Naive thymus-derived CD8-positive, alpha-beta T cell (primary cell): ENCODE measurements around the gene YRDC. TPM values are rescaled to one million over a fixed set of nuclear protein-coding genes. Genes with fewer than 3 reads are reported as not detected.

Experiments used
- ATAC-seq, 2 donors: fragments of 150-1000 bp; cut with Tn5 transposase in 1 of 2; sonication (Bioruptor Pico), chemical (Tn5 transposase) in 1 of 2; 1 replicate in 1 of 2; 2 replicates in 1 of 2; pipeline ENCODE4 v1.10.0; 2021; ENCODE audit warnings: mild to moderate bottlenecking in 2 of 2, moderate library complexity in 2 of 2
- POLR2A ChIA-PET: fragments of 350-600 bp; sonication (Branson Sonifier 250); formaldehyde crosslinking; loops from one replicate; lab custom pipeline; 2021; ENCODE audit warnings: antibody characterized with exemption; lab: Charles Lee
- DNase-seq, 10 donors: peaks; one replicate each; pipeline versions ENCODE4 v3.0.0 to v3.0.0-alpha.2; 2020 to 2022
- H3K27ac Mint-ChIP-seq, 10 donors: one replicate each; pipeline ENCODE4 v1.8.0; 2020 to 2022; ENCODE audit warnings: mild to moderate bottlenecking in 10 of 10, mixed read lengths in 10 of 10, moderate library complexity in 4 of 10, inconsistent platforms in 1 of 10
- H3K27me3 Mint-ChIP-seq, 5 donors: one replicate each; pipeline ENCODE4 v1.8.0; 2021 to 2022; ENCODE audit warnings: mixed read lengths in 5 of 5
- H3K36me3 Mint-ChIP-seq, 3 donors: one replicate each; pipeline ENCODE4 v1.8.0; 2020 to 2022; ENCODE audit warnings: mixed read lengths in 3 of 3, mild to moderate bottlenecking in 2 of 3, inconsistent platforms in 1 of 3
- H3K4me1 Mint-ChIP-seq, 4 donors: one replicate each; pipeline ENCODE4 v1.8.0; 2021 to 2022; ENCODE audit warnings: mixed read lengths in 4 of 4
- H3K4me3 Mint-ChIP-seq, 10 donors: one replicate each; pipeline ENCODE4 v1.8.0; 2020 to 2022; ENCODE audit warnings: mild to moderate bottlenecking in 10 of 10, mixed read lengths in 10 of 10, moderate library complexity in 6 of 10, inconsistent platforms in 1 of 10
- H3K9me3 Mint-ChIP-seq, 9 donors: one replicate each; pipeline ENCODE4 v1.8.0; 2020 to 2022; ENCODE audit warnings: mixed read lengths in 9 of 9, mild to moderate bottlenecking in 3 of 9, inconsistent platforms in 1 of 9, moderate library complexity in 1 of 9
- polyA plus RNA-seq, 3 donors: library from polyadenylated mRNA; unstranded; fragments of 300-500 nt; fragmentation: Illumina TruSeq; gene quantifications; one replicate each; pipeline ENCODE4 v1.2.3, GENCODE V29; 2021
- total RNA-seq, 8 experiments: library from RNA in 2 of 8; stranded (reverse) in 2 of 8; gene quantifications; one replicate each; pipeline ENCODE4 v1.2.3 and lab custom pipeline; 2021 to 2026

YRDC gene
- total and polyA plus RNA-seq, 5 experiments from 2014 or later, result 14.8 to 34.3 (median 18.5) TPM

DNA sequence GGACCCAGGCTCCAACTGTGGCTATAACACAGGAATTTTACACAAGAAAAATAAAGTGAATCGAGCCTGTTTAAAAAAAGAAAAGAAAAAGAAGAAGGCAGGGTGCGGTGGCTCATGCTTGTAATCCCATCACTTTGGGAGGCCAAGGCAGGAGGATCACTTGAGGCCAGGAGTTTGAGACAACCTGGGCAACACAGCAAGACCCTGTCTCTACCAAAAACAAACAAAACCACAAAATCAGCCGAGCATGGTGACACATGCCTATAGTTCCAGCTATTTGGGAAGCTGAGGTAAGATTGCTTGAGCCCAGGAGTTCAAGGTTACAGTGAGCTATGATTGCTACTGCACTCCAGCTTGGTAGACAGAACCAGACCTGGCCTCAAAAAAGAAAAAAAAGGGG, 33.6 kb upstream of the YRDC start:
- DNase-seq (no peak), ATAC-seq (no peak)
- Mint-ChIP-seq H3K4me3 (no peak overlapping the region), H3K9me3 (no peaks in the 10 kb centered on the region), H3K27me3 (peaks cover 0 to 1% (median 0%) of the 10 kb centered on the region in 5 donors), H3K27ac (no peak overlapping the region), H3K4me1 (peaks cover 17 to 29% (median 27%) of the 10 kb centered on the region in 4 donors), H3K36me3 (peaks cover 0 to 69% (median 12%) of the 10 kb centered on the region in 3 donors)
- POLR2A ChIA-PET, result no interaction called here

GRCh38 chr1:37840711-37841110, 32.7 kb upstream of the YRDC start:
- Mint-ChIP-seq H3K36me3 (peaks cover 0 to 76% (median 12%) of the 10 kb centered on the region in 3 donors), H3K27me3 (peaks cover 0 to 1% (median 0%) of the 10 kb centered on the region in 5 donors), H3K4me3 (no peak overlapping the region), H3K4me1 (peaks cover 17 to 20% (median 20%) of the 10 kb centered on the region in 4 donors), H3K27ac (no peak overlapping the region), H3K9me3 (no peaks in the 10 kb centered on the region)
- POLR2A ChIA-PET, result no interaction called here
- ATAC-seq (no peak), DNase-seq (no peak)

DNA sequence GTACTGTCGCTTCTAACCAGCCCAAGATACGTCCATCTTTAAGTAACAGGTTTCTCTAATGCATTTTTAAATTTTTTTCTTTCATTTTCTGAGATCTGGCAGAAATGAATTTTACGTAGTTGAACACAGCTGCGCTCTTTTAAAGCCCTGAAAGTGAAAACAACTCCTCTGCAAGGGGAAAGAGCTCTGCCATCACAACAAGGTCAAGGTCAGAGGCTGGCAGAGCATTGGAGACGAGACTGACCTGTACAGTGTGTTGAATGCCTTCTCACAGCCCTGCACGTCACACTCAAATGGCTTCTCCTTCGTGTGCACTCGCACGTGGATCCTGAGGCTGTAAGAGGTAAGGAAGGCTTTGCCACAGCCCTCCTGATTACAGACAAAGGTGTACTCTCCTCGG, 31.7 kb upstream of the YRDC start:
- Mint-ChIP-seq H3K36me3 (peaks cover 3 to 76% (median 20%) of the 10 kb centered on the region in 3 donors), H3K4me1 (peaks cover 10 to 11% (median 11%) of the 10 kb centered on the region in 4 donors), H3K27ac (no peak overlapping the region), H3K27me3 (peaks cover 0 to 1% (median 0%) of the 10 kb centered on the region in 5 donors), H3K9me3 (no peaks in the 10 kb centered on the region), H3K4me3 (no peak overlapping the region)
- ATAC-seq (no peak), DNase-seq (no peak)
- POLR2A ChIA-PET, result no interaction called here

GRCh38 chr1:37836788-37837187, 28.8 kb upstream of the YRDC start:
- no peak overlapping the region for H3K27ac Mint-ChIP-seq
- DNase-seq (no peak), ATAC-seq (no peak)
- H3K27me3 Mint-ChIP-seq, result peaks cover 0 to 1% (median 0%) of the 10 kb centered on the region in 5 donors
- POLR2A ChIA-PET, result no interaction called here
- no peak overlapping the region for H3K4me3 Mint-ChIP-seq
- H3K4me1 Mint-ChIP-seq, result peaks cover 0 to 2% (median under 1%) of the 10 kb centered on the region in 4 donors
- peaks cover 8 to 81% (median 25%) of the 10 kb centered on the region in 3 donors for H3K36me3 Mint-ChIP-seq
- no peaks in the 10 kb centered on the region for H3K9me3 Mint-ChIP-seq

DNA sequence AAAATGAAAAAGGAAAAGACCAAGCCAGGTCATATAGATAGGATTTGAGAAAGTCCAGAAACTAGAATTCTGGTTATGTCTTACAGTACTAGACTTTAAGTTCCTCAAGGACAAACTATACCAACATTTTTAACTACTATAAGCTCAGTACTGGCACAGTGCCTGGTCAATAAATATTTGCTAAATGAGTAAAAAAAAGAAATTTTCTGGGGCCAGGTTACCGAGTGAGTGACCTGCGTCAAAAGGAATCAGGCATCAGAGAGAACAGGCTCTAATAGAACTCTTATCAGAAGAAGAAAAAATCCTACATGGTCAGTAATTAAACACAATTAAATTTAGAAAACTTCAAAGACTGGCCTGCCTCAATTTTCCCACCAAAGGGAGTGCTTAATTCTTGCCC, 23.8 kb upstream of the YRDC start:
- no peaks in the 10 kb centered on the region for H3K9me3 Mint-ChIP-seq
- peaks cover 0 to 3% (median 0%) of the 10 kb centered on the region in 4 donors for H3K4me1 Mint-ChIP-seq
- DNase-seq (no peak), ATAC-seq (no peak)
- H3K4me3 Mint-ChIP-seq, result no peak overlapping the region
- H3K27ac Mint-ChIP-seq, result no peak overlapping the region
- H3K36me3 Mint-ChIP-seq, result peaks cover 8 to 80% (median 13%) of the 10 kb centered on the region in 3 donors
- POLR2A ChIA-PET, result no interaction called here
- H3K27me3 Mint-ChIP-seq, result no peaks in the 10 kb centered on the region

DNA sequence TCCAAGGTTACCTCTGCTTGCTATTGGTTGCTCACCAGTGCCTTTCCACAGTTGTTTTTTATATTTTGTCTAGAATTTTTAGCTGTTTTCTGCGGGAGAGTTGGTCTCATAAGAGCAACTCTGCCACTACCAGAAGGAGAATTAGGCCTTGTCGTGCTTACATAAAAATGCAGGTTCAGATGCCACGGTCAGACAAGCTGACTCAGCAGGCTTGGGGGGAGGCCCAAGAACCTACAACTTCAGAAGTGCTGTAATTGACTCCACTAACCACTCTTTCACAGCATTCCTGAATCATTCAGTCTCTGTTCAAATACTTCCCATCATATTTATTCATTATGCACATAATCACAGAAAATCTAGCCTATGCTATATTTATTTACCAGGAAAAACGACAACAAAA, 23.1 kb upstream of the YRDC start:
- Mint-ChIP-seq H3K27ac (no peak overlapping the region), H3K4me3 (no peak overlapping the region), H3K36me3 (peaks cover 8 to 82% (median 13%) of the 10 kb centered on the region in 3 donors), H3K9me3 (no peaks in the 10 kb centered on the region), H3K27me3 (no peaks in the 10 kb centered on the region), H3K4me1 (peaks cover 0 to 3% (median 0%) of the 10 kb centered on the region in 4 donors)
- ATAC-seq (no peak), DNase-seq (no peak)
- POLR2A ChIA-PET, result no interaction called here

DNA sequence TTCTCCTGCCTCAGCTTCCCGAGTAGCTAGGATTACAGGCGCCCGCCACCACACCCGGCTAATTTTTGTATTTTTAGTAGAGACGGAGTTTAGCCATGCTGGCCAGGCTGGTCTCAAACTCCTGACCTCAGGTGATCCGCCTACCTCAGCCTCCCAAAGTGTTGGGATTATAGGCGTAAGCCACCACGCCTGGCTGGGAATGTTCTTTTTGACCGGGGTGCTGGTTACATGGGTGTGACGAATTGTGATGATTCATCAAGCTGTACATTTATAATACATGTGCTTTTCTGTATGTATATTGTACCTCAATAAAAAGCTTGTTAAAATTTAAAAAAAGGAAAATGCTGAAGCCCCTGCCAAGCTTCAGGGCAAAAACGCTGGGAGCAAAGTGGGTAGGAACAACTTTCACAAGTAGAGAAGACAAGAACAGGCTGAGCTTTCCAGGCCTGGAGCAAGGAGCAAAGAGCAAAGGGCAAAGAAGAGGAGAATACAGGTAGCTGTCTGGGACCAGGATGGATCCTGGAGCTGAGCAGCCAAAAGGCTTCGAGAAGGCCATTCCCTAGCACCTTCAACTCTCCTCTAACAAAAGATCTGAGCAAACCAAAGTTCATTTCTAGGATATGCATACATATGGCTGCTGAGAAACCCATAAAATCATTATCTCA, 20.5 kb upstream of the YRDC start:
- peaks cover 0 to 9% (median 3%) of the 10 kb centered on the region in 4 donors for H3K4me1 Mint-ChIP-seq
- ATAC-seq (no peak), DNase-seq (no peak)
- peaks cover 0 to 74% (median 3%) of the 10 kb centered on the region in 3 donors for H3K36me3 Mint-ChIP-seq
- H3K27ac Mint-ChIP-seq, result peak overlapping the region in 2 of 10 donors; percentile 8 to 37
- no peaks in the 10 kb centered on the region for H3K9me3 Mint-ChIP-seq
- POLR2A ChIA-PET, result no interaction called here
- no peak overlapping the region for H3K4me3 Mint-ChIP-seq
- H3K27me3 Mint-ChIP-seq, result no peaks in the 10 kb centered on the region

GRCh38 chr1:37825506-37825905, 17.5 kb upstream of the YRDC start:
- POLR2A ChIA-PET, result no interaction called here
- Mint-ChIP-seq H3K9me3 (no peaks in the 10 kb centered on the region), H3K27ac (peak overlapping the region in 2 of 10 donors; percentile 21 to 24), H3K27me3 (no peaks in the 10 kb centered on the region), H3K36me3 (peaks cover 0 to 81% (median 8%) of the 10 kb centered on the region in 3 donors), H3K4me3 (no peak overlapping the region), H3K4me1 (peaks cover 0 to 12% (median 3%) of the 10 kb centered on the region in 4 donors)
- ATAC-seq, result no peak
- no peak for DNase-seq

- no peaks in the 10 kb centered on the region for H3K27me3 Mint-ChIP-seq
- H3K36me3 Mint-ChIP-seq, result peaks cover 0 to 80% (median 12%) of the 10 kb centered on the region in 3 donors
- H3K4me1 Mint-ChIP-seq, result peaks cover 0 to 12% (median 3%) of the 10 kb centered on the region in 4 donors
- DNase-seq (no peak), ATAC-seq (no peak)
- peak overlapping the region in 1 of 10 donors; percentile 79 for H3K27ac Mint-ChIP-seq
- POLR2A ChIA-PET, result no interaction called here
- H3K4me3 Mint-ChIP-seq, result no peak overlapping the region
- H3K9me3 Mint-ChIP-seq, result no peaks in the 10 kb centered on the region
Measured at GRCh38 chr1:37824001-37824400, 16.0 kb upstream of the YRDC start.

GRCh38 chr1:37822906-37823815, 15.2 kb upstream of the YRDC start:
- Mint-ChIP-seq H3K4me1 (peaks cover 0 to 12% (median 3%) of the 10 kb centered on the region in 4 donors), H3K27me3 (no peaks in the 10 kb centered on the region), H3K36me3 (peaks cover 0 to 80% (median 12%) of the 10 kb centered on the region in 3 donors), H3K4me3 (no peak overlapping the region), H3K27ac (peak overlapping the region in 2 of 10 donors; percentile 13 to 79), H3K9me3 (no peaks in the 10 kb centered on the region)
- ATAC-seq, result no peak
- POLR2A ChIA-PET, result no interaction called here
- DNase-seq, result no peak

- Mint-ChIP-seq H3K4me1 (peaks cover 0 to 12% (median 2%) of the 10 kb centered on the region in 4 donors), H3K36me3 (peaks cover 0 to 81% (median 14%) of the 10 kb centered on the region in 3 donors), H3K9me3 (no peaks in the 10 kb centered on the region), H3K27me3 (no peaks in the 10 kb centered on the region), H3K27ac (no peak overlapping the region), H3K4me3 (no peak overlapping the region)
- ATAC-seq (no peak), DNase-seq (no peak)
- POLR2A ChIA-PET, result interaction anchor here (1.4 kb wide), 1 partner anchor 13 kb away, joined by 4 read pairs; the partner anchor contains the start of gene YRDC
Measured at GRCh38 chr1:37821481-37821880, 13.5 kb upstream of the YRDC start.

GRCh38 chr1:37817481-37817880, 9.5 kb upstream of the YRDC start:
- peaks cover 0 to 74% (median 13%) of the 10 kb centered on the region in 3 donors for H3K36me3 Mint-ChIP-seq
- ATAC-seq (no peak), DNase-seq (no peak)
- peak overlapping the region in 1 of 10 donors; percentile 33 for H3K27ac Mint-ChIP-seq
- no peak overlapping the region for H3K4me3 Mint-ChIP-seq
- H3K4me1 Mint-ChIP-seq, result no peaks in the 10 kb centered on the region
- POLR2A ChIA-PET, result interaction anchor here (1.1 kb wide), 1 partner anchor 10 kb away, joined by 3 read pairs; the partner anchor contains the start of genes C1orf122 and YRDC
- H3K27me3 Mint-ChIP-seq, result no peaks in the 10 kb centered on the region
- no peaks in the 10 kb centered on the region for H3K9me3 Mint-ChIP-seq
